GM12878 (cell line): ENCODE data around the gene RAPH1.

Experiments used
- BACH1 ChIP-seq: fragments of 450-650 bp; IDR thresholded peaks from 2 replicates; pipeline ENCODE4 v1.6.1; 2017; ENCODE audit warnings: mild to moderate bottlenecking, borderline replicate concordance
- CREM ChIP-seq: IDR thresholded peaks from 2 replicates; pipeline ENCODE4 v1.6.1; 2014; ENCODE audit warnings: antibody characterized with exemption, low read depth
- TF ChIP-seq, protein P1 (sequence below): IDR thresholded peaks from 2 replicates; pipeline ENCODE4 v1.6.1; 2011; ENCODE audit warnings: mild to moderate bottlenecking, low read depth, low read length, moderate library complexity; ENCODE audit not compliant: insufficient replicate concordance
- TF ChIP-seq, protein P2 (sequence below): fragments of 450-650 bp; IDR thresholded peaks from 2 replicates; pipeline ENCODE4 v1.6.1; 2018; ENCODE audit warnings: borderline replicate concordance, mild to moderate bottlenecking; ENCODE audit not compliant: partially characterized antibody
- TF ChIP-seq, protein P3 (sequence below): IDR thresholded peaks from 2 replicates; pipeline ENCODE4 v1.6.1; 2012; ENCODE audit warnings: low read depth, low read length, improper control_type of control experiment

- TF ChIP-seq CREM (no peak), BACH1 (no peak)
- TF ChIP-seq, protein P1, sequence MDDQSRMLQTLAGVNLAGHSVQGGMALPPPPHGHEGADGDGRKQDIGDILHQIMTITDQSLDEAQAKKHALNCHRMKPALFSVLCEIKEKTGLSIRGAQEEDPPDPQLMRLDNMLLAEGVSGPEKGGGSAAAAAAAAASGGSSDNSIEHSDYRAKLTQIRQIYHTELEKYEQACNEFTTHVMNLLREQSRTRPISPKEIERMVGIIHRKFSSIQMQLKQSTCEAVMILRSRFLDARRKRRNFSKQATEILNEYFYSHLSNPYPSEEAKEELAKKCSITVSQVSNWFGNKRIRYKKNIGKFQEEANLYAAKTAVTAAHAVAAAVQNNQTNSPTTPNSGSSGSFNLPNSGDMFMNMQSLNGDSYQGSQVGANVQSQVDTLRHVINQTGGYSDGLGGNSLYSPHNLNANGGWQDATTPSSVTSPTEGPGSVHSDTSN, result no peak
- TF ChIP-seq, protein P2, sequence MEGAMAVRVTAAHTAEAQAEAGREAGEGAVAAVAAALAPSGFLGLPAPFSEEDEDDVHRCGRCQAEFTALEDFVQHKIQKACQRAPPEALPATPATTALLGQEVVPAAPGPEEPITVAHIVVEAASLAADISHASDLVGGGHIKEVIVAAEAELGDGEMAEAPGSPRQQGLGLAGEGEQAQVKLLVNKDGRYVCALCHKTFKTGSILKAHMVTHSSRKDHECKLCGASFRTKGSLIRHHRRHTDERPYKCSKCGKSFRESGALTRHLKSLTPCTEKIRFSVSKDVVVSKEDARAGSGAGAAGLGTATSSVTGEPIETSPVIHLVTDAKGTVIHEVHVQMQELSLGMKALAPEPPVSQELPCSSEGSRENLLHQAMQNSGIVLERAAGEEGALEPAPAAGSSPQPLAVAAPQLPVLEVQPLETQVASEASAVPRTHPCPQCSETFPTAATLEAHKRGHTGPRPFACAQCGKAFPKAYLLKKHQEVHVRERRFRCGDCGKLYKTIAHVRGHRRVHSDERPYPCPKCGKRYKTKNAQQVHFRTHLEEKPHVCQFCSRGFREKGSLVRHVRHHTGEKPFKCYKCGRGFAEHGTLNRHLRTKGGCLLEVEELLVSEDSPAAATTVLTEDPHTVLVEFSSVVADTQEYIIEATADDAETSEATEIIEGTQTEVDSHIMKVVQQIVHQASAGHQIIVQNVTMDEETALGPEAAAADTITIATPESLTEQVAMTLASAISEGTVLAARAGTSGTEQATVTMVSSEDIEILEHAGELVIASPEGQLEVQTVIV, result no peak
- TF ChIP-seq, protein P3, sequence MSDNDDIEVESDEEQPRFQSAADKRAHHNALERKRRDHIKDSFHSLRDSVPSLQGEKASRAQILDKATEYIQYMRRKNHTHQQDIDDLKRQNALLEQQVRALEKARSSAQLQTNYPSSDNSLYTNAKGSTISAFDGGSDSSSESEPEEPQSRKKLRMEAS, result no peak
Observed at GRCh38 chr2:203432811-203433210, 102.3 kb downstream of the RAPH1 start.
